HEK293 (cell line): ENCODE data around the gene CETP.

ENCODE experiments used
- CTCF ChIA-PET: fragments of 350-600 bp; formaldehyde crosslinking; extraction: SDS; loops from one replicate; lab custom pipeline; 2021; ENCODE audit warnings: antibody characterized with exemption; lab: Yijun Ruan, JAX
- POLR2A ChIA-PET: fragments of 300-600 bp; formaldehyde crosslinking; extraction: SDS; loops from one replicate; lab custom pipeline; 2020; ENCODE audit warnings: antibody characterized with exemption, inconsistent platforms; lab: Yijun Ruan, JAX
- H3K27ac ChIP-seq: fragments of 200-500 bp; sonication (Bioruptor generic); 2 replicates; pipeline ENCODE4 v1.5.1; 2014; ENCODE audit warnings: low read depth, low read length, control low read depth, inconsistent platforms; ENCODE audit errors: extremely low read depth
- H3K36me3 ChIP-seq, 2 experiments: fragments of 200-500 bp in 1 of 2; sonication (Bioruptor generic) in 1 of 2; 1 replicate in 1 of 2; 2 replicates in 1 of 2; pipeline ENCODE4 v1.5.1; 2014 to 2017; ENCODE audit warnings: inconsistent platforms in 2 of 2, low read length in 2 of 2; ENCODE audit not compliant: control insufficient read depth in 2 of 2, insufficient read depth in 1 of 2
- H3K4me1 ChIP-seq: fragments of 200-500 bp; sonication (Bioruptor generic); 2 replicates; pipeline ENCODE4 v1.5.1; 2014; ENCODE audit warnings: mild to moderate bottlenecking, low read length, inconsistent platforms; ENCODE audit not compliant: control insufficient read depth, insufficient read depth
- H3K4me3 ChIP-seq: 2 replicates; pipeline ENCODE4 v1.5.1; 2011; ENCODE audit warnings: low read depth, mild to moderate bottlenecking, control low read depth, low read length, moderate library complexity
- H3K9me3 ChIP-seq: fragments of 200-500 bp; sonication (Bioruptor generic); 2 replicates; pipeline ENCODE4 v1.5.1; 2014; ENCODE audit warnings: low read depth, low read length, inconsistent platforms; ENCODE audit not compliant: control insufficient read depth, insufficient read depth
- PRDM2 ChIP-seq: fragments of 450-650 bp; formaldehyde crosslinking; IDR thresholded peaks from 2 replicates; pipeline ENCODE4 v1.5.1; 2016; ENCODE audit warnings: missing biosample characterization, missing genetic modification characterization, borderline replicate concordance
- SCRT1 ChIP-seq: fragments of 450-650 bp; formaldehyde crosslinking; IDR thresholded peaks from 2 replicates; pipeline ENCODE4 v1.5.1; 2016; ENCODE audit warnings: missing biosample characterization, missing genetic modification characterization, borderline replicate concordance
- SCRT2 ChIP-seq: fragments of 450-650 bp; formaldehyde crosslinking; IDR thresholded peaks from 2 replicates; pipeline ENCODE4 v1.5.1; 2016; ENCODE audit warnings: missing biosample characterization, missing genetic modification characterization
- ZBTB17 ChIP-seq: fragments of 450-650 bp; formaldehyde crosslinking; IDR thresholded peaks from 2 replicates; pipeline ENCODE4 v1.5.1; 2016; ENCODE audit warnings: missing biosample characterization, missing genetic modification characterization
- ZNF214 ChIP-seq: fragments of 450-650 bp; formaldehyde crosslinking; IDR thresholded peaks from 2 replicates; pipeline ENCODE4 v1.5.1; 2017; ENCODE audit warnings: missing biosample characterization, mild to moderate bottlenecking, missing genetic modification characterization, borderline replicate concordance
- ZNF366 ChIP-seq: fragments of 450-650 bp; formaldehyde crosslinking; conservative IDR thresholded peaks from 2 replicates; pipeline ENCODE4 v1.5.1; 2016; ENCODE audit warnings: missing biosample characterization, missing genetic modification characterization
- ZNF398 ChIP-seq: fragments of 450-650 bp; formaldehyde crosslinking; IDR thresholded peaks from 2 replicates; pipeline ENCODE4 v1.5.1; 2017; ENCODE audit warnings: missing biosample characterization, missing genetic modification characterization
- ZNF473 ChIP-seq: fragments of 450-650 bp; formaldehyde crosslinking; IDR thresholded peaks from 2 replicates; pipeline ENCODE4 v1.5.1; 2017; ENCODE audit warnings: missing biosample characterization, missing genetic modification characterization
- ZNF585B ChIP-seq: fragments of 450-650 bp; formaldehyde crosslinking; IDR thresholded peaks from 2 replicates; pipeline ENCODE4 v1.5.1; 2016; ENCODE audit warnings: missing biosample characterization, missing genetic modification characterization
- ZNF670 ChIP-seq: fragments of 450-650 bp; formaldehyde crosslinking; IDR thresholded peaks from 2 replicates; pipeline ENCODE4 v1.5.1; 2016; ENCODE audit warnings: missing biosample characterization, missing genetic modification characterization, low read depth
- TF ChIP-seq, protein P1 (sequence below): fragments of 450-650 bp; formaldehyde crosslinking; IDR thresholded peaks from 2 replicates; pipeline ENCODE4 v1.5.1; 2016; ENCODE audit warnings: missing biosample characterization, missing genetic modification characterization
- TF ChIP-seq, protein P2 (sequence below): fragments of 450-650 bp; formaldehyde crosslinking; IDR thresholded peaks from 2 replicates; pipeline ENCODE4 v1.5.1; 2016; ENCODE audit warnings: missing biosample characterization, missing genetic modification characterization

CETP gene

GRCh38 chr16:57029161-57030160 lies 67.7 kb downstream of the CETP start:
- Histone ChIP-seq H3K4me1 (no peaks in the 10 kb centered on the region), H3K4me3 (no peak overlapping the region), H3K36me3 (no peaks in the 10 kb centered on the region; a peak in 1 of 3 replicates), H3K9me3 (no peaks in the 10 kb centered on the region), H3K27ac (no peak overlapping the region)
- CTCF ChIA-PET = no interaction called here
- TF ChIP-seq PRDM2 (tag by site-specific recombination) (no peak), ZNF585B (no peak), SCRT2 (tag by site-specific recombination) (peak; percentile 38; the same call in 1 of the 2 replicates), ZNF398 (tag by site-specific recombination) (no peak), ZNF473 (no peak)
- TF ChIP-seq, protein P1, sequence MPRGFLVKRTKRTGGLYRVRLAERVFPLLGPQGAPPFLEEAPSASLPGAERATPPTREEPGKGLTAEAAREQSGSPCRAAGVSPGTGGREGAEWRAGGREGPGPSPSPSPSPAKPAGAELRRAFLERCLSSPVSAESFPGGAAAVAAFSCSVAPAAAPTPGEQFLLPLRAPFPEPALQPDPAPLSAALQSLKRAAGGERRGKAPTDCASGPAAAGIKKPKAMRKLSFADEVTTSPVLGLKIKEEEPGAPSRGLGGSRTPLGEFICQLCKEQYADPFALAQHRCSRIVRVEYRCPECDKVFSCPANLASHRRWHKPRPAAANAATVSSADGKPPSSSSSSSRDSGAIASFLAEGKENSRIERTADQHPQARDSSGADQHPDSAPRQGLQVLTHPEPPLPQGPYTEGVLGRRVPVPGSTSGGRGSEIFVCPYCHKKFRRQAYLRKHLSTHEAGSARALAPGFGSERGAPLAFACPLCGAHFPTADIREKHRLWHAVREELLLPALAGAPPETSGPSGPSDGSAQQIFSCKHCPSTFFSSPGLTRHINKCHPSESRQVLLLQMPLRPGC (tag by site-specific recombination) = no peak
- POLR2A ChIA-PET = interaction anchor here (0.6 kb wide), 2 partner anchors 18 to 61 kb away, joined by 3 to 4 read pairs; no protein-coding TSS in a partner anchor

DNA sequence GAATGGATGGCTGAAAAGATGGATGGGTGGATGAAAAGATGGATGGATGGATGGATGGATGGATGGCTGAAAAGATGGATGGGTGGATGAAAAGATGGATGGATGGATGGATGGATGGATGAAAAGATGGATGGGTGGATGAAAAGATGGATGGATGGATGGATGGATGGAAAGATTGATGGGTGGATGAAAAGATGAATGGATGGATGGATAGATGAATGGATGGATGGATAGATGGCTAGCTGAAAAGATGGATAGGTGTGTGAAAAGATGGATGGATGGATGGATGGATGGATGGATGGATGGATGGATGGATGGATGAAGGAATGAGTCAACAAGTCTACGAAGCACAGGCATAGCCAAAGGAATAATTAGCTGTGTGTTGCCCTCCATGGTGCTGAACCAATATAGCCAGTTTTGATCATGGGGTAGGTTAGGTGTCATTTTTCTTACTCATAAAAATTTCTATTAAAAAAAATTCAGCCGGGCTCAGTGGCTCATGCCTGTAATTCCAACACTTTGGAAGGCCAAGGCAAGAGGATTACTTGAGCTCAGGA lies 68.7 kb downstream of the CETP start:
- CTCF ChIA-PET = interaction anchor here (0.6 to 1.2 kb wide), 3 partner anchors 24 to 430 kb away, joined by 3 to 4 read pairs (median 3); no protein-coding TSS in a partner anchor
- H3K4me1 ChIP-seq = no peaks in the 10 kb centered on the region
- H3K4me3 ChIP-seq = no peak overlapping the region
- H3K36me3 ChIP-seq = no peaks in the 10 kb centered on the region; a peak in 1 of 3 replicates
- no peaks in the 10 kb centered on the region for H3K9me3 ChIP-seq
- POLR2A ChIA-PET = interaction anchor here (0.6 kb wide), 2 partner anchors 24 to 62 kb away, joined by 3 read pairs; no protein-coding TSS in a partner anchor
- H3K27ac ChIP-seq = no peak overlapping the region
- TF ChIP-seq SCRT1 (tag by site-specific recombination) = no peak
- TF ChIP-seq, protein P2, sequence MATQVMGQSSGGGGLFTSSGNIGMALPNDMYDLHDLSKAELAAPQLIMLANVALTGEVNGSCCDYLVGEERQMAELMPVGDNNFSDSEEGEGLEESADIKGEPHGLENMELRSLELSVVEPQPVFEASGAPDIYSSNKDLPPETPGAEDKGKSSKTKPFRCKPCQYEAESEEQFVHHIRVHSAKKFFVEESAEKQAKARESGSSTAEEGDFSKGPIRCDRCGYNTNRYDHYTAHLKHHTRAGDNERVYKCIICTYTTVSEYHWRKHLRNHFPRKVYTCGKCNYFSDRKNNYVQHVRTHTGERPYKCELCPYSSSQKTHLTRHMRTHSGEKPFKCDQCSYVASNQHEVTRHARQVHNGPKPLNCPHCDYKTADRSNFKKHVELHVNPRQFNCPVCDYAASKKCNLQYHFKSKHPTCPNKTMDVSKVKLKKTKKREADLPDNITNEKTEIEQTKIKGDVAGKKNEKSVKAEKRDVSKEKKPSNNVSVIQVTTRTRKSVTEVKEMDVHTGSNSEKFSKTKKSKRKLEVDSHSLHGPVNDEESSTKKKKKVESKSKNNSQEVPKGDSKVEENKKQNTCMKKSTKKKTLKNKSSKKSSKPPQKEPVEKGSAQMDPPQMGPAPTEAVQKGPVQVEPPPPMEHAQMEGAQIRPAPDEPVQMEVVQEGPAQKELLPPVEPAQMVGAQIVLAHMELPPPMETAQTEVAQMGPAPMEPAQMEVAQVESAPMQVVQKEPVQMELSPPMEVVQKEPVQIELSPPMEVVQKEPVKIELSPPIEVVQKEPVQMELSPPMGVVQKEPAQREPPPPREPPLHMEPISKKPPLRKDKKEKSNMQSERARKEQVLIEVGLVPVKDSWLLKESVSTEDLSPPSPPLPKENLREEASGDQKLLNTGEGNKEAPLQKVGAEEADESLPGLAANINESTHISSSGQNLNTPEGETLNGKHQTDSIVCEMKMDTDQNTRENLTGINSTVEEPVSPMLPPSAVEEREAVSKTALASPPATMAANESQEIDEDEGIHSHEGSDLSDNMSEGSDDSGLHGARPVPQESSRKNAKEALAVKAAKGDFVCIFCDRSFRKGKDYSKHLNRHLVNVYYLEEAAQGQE (tag by site-specific recombination) = peak; percentile 82
- no peak for TF ChIP-seq ZNF214 (tag by site-specific recombination)
- no peak for TF ChIP-seq ZNF670 (tag by site-specific recombination)
- peak; percentile 54 for TF ChIP-seq ZBTB17 (tag by site-specific recombination)
- TF ChIP-seq ZNF366 (tag by site-specific recombination) = peak; percentile 88
